SU-DHL-6 (cell line): Measurements from ENCODE around the gene FAM124A.

Source experiments
- H2AFZ ChIP-seq: fragments of 200-600 bp; sonication (generic); 2 replicates; pipeline ENCODE4 v1.6.1; 2014; ENCODE audit warnings: low read depth, mild to moderate bottlenecking, moderate library complexity, mixed read lengths, antibody characterized with exemption, low read length; ENCODE audit not compliant: severe bottlenecking
- H3F3A ChIP-seq: fragments of 200-600 bp; shearing (Covaris generic); 2 replicates; pipeline ENCODE4 v1.6.0; 2016; ENCODE audit warnings: antibody characterized with exemption, mild to moderate bottlenecking; ENCODE audit not compliant: insufficient read depth
- H3K27ac ChIP-seq: fragments of 200-600 bp; sonication (generic); 2 replicates; pipeline ENCODE4 v1.5.1; 2016; ENCODE audit warnings: low read depth, mild to moderate bottlenecking, low read length, moderate library complexity, mixed read lengths
- H3K27me3 ChIP-seq: fragments of 200-600 bp; sonication (generic), shearing (Covaris generic); 2 replicates; pipeline ENCODE4 v1.6.0; 2014; ENCODE audit warnings: mild to moderate bottlenecking, low read length
- H3K36me3 ChIP-seq: fragments of 200-600 bp; sonication (generic); 2 replicates; pipeline ENCODE4 v1.6.1; 2014; ENCODE audit warnings: mild to moderate bottlenecking, low read length, mixed read lengths
- H3K4me2 ChIP-seq: fragments of 300-600, 200-600 bp; shearing (Covaris generic), sonication (generic); 2 replicates; pipeline ENCODE4 v1.6.0; 2014; ENCODE audit warnings: low read length, low read depth, mild to moderate bottlenecking; ENCODE audit not compliant: poor library complexity, severe bottlenecking
- H3K4me3 ChIP-seq: fragments of 200-600 bp; sonication (generic); 2 replicates; pipeline ENCODE4 v1.5.1; 2014; ENCODE audit warnings: antibody characterized with exemption, low read length, mild to moderate bottlenecking, mixed read lengths; ENCODE audit not compliant: insufficient read depth, poor library complexity, severe bottlenecking
- H3K79me2 ChIP-seq: fragments of 200-600 bp; sonication (generic); 2 replicates; pipeline ENCODE4 v1.6.1; 2014; ENCODE audit warnings: mild to moderate bottlenecking, low read length, moderate library complexity; ENCODE audit not compliant: insufficient read depth
- H3K9ac ChIP-seq: fragments of 200-600 bp; sonication (generic); 2 replicates; pipeline ENCODE4 v1.7.0; 2014; ENCODE audit warnings: mild to moderate bottlenecking, low read length
- H3K9me2 ChIP-seq: fragments of 200-600 bp; sonication (generic); replicated peaks from 2 replicates; pipeline ENCODE4 v1.6.1; 2014; ENCODE audit warnings: low read length; ENCODE audit not compliant: insufficient read depth
- H3K9me3 ChIP-seq: fragments of 200-600 bp; sonication (generic); 2 replicates; pipeline ENCODE4 v1.6.1; 2014; ENCODE audit warnings: low read length, mixed read lengths; ENCODE audit not compliant: insufficient read depth
- H4K20me1 ChIP-seq: fragments of 200-600 bp; sonication (generic); 2 replicates; pipeline ENCODE4 v1.6.1; 2014; ENCODE audit warnings: low read depth, mild to moderate bottlenecking, antibody characterized with exemption, low read length, moderate library complexity, mixed read lengths
- EZH2phosphoT487 ChIP-seq: fragments of 200-600 bp; sonication (generic), shearing (Covaris generic); conservative IDR thresholded peaks from 2 replicates; pipeline ENCODE4 v1.6.1; 2018; ENCODE audit warnings: mild to moderate bottlenecking, antibody characterized with exemption, low read length, moderate library complexity, mixed read lengths
- TF ChIP-seq, protein P1 (sequence below): fragments of 200-600 bp; sonication (generic); IDR thresholded peaks from one replicate; pipeline ENCODE4 v1.5.1; 2017; ENCODE audit warnings: antibody characterized with exemption, mild to moderate bottlenecking, low read length, moderate library complexity; ENCODE audit not compliant: insufficient read depth, poor library complexity, severe bottlenecking

The FAM124A gene

DNA sequence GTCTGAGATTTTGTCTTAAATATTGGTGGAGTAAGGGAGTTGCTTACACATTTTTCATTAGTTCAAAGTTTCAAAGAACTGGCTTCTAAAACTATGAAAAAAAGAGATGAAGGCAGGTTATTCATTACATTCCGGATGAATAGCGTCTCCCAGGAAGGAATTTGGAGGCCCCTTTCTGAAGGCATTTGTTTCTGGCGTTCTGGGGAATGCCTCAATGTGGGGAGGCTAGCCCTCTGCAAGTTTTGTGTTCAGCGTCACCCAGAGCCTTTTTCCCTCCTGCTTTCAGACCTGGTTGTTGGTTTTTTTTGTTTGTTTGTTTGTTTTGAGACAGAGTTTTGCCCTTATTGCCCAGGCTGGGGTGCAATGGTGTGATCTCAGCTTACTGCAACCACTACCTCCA, 21.0 kb downstream of the FAM124A start:
- H2AFZ ChIP-seq: no peak overlapping the region
- TF ChIP-seq EZH2phosphoT487: no peak
- TF ChIP-seq, protein P1, sequence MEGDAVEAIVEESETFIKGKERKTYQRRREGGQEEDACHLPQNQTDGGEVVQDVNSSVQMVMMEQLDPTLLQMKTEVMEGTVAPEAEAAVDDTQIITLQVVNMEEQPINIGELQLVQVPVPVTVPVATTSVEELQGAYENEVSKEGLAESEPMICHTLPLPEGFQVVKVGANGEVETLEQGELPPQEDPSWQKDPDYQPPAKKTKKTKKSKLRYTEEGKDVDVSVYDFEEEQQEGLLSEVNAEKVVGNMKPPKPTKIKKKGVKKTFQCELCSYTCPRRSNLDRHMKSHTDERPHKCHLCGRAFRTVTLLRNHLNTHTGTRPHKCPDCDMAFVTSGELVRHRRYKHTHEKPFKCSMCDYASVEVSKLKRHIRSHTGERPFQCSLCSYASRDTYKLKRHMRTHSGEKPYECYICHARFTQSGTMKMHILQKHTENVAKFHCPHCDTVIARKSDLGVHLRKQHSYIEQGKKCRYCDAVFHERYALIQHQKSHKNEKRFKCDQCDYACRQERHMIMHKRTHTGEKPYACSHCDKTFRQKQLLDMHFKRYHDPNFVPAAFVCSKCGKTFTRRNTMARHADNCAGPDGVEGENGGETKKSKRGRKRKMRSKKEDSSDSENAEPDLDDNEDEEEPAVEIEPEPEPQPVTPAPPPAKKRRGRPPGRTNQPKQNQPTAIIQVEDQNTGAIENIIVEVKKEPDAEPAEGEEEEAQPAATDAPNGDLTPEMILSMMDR: no peak
- H3K9me2 ChIP-seq: no peaks in the 10 kb centered on the region
- H3K36me3 ChIP-seq: no peaks in the 10 kb centered on the region
- H3K27ac ChIP-seq: no peak overlapping the region
- H3K27me3 ChIP-seq: no peaks in the 10 kb centered on the region
- H3K9me3 ChIP-seq: no peaks in the 10 kb centered on the region
- no peaks in the 10 kb centered on the region for H3K79me2 ChIP-seq
- no peak overlapping the region for H3K4me3 ChIP-seq
- no peak overlapping the region for H3K9ac ChIP-seq
- no peak overlapping the region for H3K4me2 ChIP-seq
- H4K20me1 ChIP-seq: no peaks in the 10 kb centered on the region
- H3F3A ChIP-seq: no peaks in the 10 kb centered on the region

DNA sequence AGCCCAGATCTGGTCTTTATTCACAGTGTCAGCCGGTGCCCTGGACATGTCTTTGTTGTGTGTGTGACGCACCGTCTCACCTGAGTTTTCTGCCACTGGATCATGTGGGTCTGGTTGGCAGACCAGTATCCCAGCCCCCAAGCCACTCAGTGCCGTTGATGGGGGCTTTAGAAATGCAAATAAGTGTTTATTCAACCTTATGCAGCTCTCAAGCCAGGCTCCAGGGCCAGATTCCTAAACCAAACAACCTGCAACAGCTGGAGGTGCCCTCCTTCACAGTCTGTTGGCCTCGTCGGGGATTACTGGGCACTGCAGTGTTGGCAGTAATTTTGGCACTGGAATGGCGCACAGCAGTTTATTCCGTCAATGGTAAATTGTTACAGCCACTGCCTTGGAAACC, 21.6 kb downstream of the FAM124A start:
- no peak overlapping the region for H3K4me2 ChIP-seq
- H3K36me3 ChIP-seq: no peaks in the 10 kb centered on the region
- no peak overlapping the region for H3K4me3 ChIP-seq

DNA sequence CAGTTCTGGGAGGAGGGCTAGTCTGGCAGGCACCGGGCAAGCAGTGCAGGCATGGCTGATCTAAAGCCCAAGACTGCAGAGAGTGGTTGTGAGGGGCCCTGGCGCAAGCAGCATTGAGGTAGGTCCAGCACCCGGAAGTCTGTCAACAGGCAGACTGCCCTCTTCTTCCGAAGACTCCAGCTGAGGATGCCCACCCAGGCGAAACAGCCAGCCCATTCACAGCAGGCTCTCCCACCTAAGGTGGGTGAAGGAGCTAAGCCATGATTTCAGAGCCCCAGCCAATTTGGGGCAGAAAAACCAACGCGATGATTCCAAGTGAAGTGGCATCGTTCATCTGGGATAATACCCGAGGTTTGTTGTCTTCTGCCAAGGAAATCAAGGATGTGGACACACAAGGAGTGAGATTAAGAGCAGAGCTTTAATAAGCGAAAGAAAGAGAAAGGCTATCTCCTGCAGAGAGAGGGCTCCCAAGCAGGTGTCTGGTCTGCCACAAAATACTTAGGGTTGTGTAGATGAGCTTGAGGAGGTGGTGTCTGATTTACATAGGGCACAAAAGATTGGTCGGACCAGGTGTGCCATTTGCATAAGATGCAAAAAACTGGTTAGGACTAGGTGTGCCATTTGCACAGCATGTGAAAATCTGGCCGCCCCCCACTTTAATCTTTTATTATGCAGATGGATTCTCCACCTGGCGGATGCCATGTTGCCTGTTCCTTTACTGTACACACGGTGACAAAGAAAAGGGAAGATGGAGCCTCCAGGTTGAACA, 22.6 kb downstream of the FAM124A start:
- Histone ChIP-seq H3K79me2 (no peaks in the 10 kb centered on the region), H3K27me3 (no peaks in the 10 kb centered on the region), H3K9ac (no peak overlapping the region), H3K36me3 (no peaks in the 10 kb centered on the region), H2AFZ (no peak overlapping the region), H3K4me3 (no peak overlapping the region), H3K4me2 (no peak overlapping the region), H3K27ac (no peak overlapping the region), H3K9me3 (no peaks in the 10 kb centered on the region), H3K9me2 (no peaks in the 10 kb centered on the region), H4K20me1 (no peaks in the 10 kb centered on the region), H3F3A (no peaks in the 10 kb centered on the region)
- no peak for TF ChIP-seq EZH2phosphoT487
- TF ChIP-seq, protein P1: no peak

More for the DNA sequence above, 21.6 kb downstream of the FAM124A start:
- Histone ChIP-seq H3K9me2 (no peaks in the 10 kb centered on the region), H3K27me3 (no peaks in the 10 kb centered on the region), H3K27ac (no peak overlapping the region), H3K9me3 (no peaks in the 10 kb centered on the region), H3F3A (no peaks in the 10 kb centered on the region), H2AFZ (no peak overlapping the region), H3K79me2 (no peaks in the 10 kb centered on the region), H3K9ac (no peak overlapping the region), H4K20me1 (no peaks in the 10 kb centered on the region)
- no peak for TF ChIP-seq EZH2phosphoT487
- TF ChIP-seq, protein P1: no peak
